HTR-8/SVneo (cell line): Measurements from ENCODE around the gene CPNE5.

Experiments used
- DNase-seq: peaks from one replicate; pipeline ENCODE4 v3.0.0; 2011; ENCODE audit warnings: low spot score, mixed read lengths; ENCODE audit not compliant: insufficient read length
- FAIRE-seq: peaks from 2 replicates; lab custom pipeline; 2011; peaks lifted over from hg19 to GRCh38; lab: Jason Lieb, UNC

The CPNE5 gene

DNA sequence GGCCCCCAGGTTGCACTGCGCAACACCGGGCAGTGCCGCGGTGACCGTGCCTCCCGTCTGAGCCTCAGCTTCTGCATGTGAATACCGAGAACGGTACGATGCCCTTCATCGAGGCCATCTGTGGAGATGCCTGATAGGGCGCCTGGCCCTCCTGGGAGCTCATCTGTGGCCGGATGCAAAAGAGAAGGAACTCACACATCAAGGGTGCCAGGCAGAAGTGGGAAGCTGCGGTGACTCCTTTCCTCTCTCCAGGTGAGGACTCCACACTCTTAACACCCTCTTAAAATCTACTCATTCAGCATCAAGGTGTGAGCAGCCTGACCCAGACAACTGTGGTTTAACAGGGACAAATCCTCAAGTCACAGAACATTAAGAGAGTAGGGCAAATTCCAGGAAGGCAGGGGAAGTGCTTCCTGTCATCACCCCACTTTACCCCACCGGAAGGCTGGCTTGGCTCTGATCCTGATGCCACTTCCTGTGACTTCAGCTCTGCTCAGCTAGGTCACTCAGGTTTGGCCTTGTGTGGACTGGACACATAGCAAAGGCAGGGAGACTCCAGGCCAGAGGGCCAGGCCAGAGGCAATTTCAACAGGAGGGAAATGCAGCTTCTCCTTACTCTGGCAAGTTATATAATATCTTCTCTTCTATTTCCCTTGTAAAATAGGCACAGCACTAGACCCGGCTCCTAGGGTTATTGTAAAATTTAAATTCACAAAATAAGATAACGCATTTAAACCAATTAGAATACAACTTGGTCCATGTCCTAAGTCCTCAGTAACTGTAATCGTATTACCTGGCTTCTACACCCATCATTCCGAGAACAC lies 69.4 kb downstream of the CPNE5 start:
- peak; percentile 55 for DNase-seq

DNA sequence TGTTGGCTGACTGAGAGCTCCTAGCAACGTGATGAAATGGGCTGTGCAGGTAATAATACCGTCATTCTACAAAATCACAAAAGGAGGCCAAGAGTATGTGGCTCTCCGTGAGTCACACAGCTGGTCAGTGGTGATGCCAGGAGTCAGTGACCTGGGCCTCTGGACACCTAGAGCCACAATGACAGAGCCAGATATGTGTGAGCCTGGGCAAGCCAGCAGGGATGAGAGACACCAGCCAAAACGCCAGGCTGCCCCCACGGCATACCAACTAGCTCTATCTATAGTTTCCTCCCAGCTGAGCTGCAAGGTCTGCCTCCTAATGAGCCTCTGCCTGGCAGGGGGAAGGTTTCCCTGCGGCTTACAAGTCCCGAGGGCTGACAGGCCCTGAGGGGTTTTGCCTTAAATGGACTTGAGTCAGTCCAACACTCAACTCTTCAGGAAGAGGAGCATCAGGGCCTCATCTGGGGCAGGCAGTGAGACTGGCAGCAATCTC lies 70.0 kb downstream of the CPNE5 start:
- no peak for DNase-seq
- FAIRE-seq, result no peak

More for the DNA sequence above, 69.4 kb downstream of the CPNE5 start:
- peak; percentile 57 for FAIRE-seq

DNA sequence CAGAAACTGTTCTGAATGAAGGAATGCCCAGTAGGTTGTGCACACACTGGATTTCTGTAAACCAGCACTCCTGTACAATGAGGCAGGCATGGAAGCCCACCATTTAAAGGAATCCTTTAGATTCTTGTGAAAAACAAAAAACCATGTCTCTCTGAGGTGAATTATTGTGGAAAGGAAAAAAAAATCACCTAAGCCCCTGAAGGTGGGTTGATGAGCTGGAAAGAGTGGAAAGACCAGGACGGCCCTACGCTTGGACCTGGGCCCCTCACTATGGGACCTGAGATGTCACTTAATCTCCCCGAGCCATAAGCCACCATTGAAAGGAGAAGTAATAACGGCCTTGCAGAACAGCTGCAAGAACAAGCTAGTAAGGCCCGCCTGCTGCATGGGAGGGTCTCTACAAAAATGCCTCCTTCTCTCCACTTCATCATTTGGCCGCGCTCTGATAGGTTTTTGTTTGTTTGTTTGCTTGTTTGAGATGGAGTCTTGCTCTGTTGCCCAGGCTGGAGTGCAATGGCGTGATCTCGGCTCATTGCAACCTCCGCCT lies 72.8 kb downstream of the CPNE5 start:
- DNase-seq (no peak), FAIRE-seq (no peak)

DNA sequence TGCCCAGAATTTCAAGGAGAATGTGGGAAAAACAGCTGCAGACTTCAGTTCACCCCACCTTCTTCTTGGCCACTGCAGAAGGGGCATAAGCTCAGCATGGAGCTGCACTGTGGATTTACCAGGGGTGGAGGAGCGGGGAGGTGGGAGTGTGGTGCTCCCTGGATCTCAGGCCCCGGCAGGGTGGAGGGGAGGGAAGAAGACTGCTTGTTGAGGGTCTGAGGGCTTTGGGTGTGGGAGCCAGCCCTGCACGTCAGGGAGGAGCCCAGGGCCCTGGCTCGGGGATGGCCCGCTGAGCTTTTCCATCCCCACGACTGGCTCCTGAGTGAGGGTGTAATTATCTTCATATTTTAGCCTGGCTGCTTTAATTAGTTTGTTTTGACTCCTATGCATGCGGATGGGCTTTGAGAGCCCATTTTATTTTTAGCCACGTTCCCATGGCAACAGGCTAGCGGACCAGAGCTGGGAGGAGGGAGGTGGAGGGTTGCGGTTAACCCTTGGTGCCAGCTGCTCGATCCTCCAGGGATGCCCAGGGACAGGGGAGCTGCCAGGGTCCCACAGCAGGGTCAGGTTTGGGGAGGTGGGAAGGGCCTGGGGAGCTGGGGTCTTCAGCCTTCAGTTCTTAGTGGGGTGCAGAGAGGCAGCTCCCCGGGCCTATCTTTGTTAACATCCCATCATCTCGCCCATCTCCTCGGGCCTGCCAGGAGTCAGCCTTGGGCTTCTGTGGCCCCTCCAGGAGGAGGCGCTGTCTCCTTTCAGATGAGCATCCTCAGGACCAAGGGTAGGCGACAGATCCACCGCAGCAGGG lies 73.4 kb downstream of the CPNE5 start:
- DNase-seq, result peak; percentile 91
- FAIRE-seq, result peak; percentile 93

DNA sequence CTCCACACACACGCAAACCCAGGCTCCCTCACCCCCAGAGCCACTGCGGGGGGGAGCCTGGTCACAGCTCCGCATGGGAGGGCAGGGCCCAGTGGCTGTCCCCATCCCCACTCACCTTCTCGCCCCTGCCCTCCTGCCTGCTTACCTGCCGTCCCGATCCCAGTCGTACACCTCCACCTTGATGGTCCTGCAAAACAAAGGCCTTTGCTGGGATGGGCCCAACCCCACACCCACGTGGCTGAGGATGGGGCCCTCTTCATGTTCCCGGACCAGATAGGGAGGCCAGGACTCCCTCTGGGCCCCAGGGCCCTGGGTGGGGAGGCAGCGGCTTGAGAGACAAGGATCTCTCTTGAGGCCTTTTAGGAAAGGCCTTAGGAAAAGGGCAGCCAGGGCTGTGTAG lies 74.1 kb downstream of the CPNE5 start:
- no peak for FAIRE-seq
- DNase-seq, result no peak

DNA sequence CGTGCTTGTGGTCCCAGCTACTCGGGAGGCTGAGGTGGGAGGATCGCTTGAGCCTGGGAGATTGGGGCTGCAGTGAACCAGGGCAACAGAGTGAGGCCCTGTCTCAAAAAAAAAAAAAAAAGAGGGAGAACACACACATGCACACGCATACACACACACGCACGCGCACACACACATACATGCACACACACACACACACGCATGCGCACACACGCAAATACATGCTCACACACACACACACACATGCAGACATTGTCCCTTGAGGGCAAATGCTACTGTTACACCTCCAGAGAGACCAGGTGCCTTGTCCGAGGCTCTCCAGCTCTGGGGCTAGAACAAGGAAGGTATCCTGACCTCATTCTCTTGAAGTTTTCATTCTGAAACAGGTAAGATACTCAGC lies 77.1 kb downstream of the CPNE5 start:
- FAIRE-seq (no peak), DNase-seq (no peak)

DNA sequence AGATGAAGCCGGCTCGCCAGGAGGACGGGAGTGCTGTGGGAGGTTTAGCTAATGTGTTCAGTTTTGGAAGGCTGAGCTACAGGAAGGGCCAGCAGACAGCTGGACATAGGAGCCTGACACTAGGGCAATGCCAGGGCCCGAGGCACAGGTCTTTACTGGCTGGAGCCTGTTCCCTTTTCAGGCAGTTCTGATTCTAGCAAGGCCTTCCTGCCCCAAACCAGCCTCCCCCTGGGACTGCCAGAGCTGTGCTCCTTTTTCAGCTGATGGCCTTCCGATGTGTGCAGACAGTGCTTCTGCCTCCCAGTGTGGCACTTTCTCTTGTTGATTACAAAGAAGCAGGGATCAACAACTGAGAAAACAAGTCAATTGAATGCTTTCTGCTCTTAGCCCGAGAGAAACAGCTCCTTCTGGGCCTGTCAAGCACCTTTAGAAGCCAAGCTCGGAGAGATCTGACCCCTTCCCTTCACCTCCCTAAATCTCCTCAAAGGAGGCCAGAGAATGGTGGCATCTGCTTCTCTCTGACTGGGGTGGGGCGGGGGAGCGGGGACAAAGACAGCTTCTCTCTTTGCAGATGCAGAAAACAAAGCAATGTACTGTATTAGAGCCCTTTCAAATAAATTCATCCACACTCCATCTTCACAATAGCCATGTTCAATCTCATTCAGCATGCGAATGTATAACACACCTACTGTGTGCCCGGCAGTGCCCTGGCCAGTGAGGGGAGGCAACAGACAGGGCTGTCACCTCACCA lies 78.4 kb downstream of the CPNE5 start:
- FAIRE-seq (no peak), DNase-seq (no peak)

DNA sequence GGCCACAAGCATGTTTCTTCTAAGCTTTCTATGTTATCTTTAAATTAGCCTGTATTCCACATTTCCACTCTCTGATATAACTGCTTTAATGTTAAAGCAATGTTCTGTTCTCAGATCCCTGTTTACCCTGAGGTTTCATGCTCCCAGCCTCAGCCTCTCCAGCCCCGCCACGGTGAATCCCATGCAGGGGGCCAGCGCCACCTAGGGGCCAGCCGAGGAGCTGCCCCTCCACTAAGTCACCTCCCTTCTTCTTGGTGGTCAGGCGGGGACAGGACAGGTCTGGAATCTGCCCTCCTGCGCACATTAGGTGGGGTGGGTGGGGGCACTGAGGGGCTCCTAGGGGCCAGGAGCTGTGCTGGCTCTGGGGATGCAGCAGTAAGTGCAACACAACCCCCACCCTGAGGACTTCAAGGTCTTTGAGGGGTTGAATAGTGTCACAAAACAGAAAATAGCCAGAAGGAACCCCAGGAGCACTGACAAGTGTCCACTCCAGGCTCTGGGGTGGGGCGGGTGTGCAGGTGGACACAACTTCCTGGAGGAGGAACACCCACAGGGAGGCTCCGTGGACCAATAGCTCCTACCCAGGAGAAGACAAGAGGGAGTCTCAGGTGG lies 80.0 kb downstream of the CPNE5 start:
- DNase-seq (peak; percentile 93), FAIRE-seq (no peak)

DNA sequence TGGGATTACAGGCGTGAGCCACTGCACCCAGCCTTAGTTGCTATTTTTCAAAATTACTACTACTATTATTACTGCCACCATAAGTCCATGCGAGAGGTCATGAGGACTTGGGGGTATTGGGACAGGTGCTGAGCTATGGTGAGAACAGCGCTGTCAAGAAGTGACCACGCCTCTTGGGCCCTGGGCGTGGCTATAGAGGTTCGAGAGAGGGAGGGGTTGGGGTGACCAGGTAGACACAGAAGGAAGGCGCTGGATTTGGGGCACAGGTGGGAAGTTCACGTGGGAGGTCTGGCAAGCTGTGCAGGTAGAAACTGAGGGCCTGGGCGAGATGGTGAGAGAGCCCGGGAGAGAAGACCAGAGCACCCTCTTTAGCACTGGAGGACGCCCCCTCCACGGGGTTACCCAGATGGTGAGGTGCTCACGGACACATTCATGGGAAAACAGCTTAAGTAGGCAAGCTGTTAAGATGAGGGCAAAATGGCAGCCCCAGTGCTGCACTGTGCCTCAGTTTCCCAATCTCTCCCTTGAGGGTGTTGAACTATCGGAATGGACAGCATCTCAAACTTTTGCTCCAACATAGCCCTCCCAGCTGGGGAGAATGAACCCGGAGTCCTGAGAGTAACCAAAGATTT lies 80.6 kb downstream of the CPNE5 start:
- FAIRE-seq (no peak), DNase-seq (no peak)

DNA sequence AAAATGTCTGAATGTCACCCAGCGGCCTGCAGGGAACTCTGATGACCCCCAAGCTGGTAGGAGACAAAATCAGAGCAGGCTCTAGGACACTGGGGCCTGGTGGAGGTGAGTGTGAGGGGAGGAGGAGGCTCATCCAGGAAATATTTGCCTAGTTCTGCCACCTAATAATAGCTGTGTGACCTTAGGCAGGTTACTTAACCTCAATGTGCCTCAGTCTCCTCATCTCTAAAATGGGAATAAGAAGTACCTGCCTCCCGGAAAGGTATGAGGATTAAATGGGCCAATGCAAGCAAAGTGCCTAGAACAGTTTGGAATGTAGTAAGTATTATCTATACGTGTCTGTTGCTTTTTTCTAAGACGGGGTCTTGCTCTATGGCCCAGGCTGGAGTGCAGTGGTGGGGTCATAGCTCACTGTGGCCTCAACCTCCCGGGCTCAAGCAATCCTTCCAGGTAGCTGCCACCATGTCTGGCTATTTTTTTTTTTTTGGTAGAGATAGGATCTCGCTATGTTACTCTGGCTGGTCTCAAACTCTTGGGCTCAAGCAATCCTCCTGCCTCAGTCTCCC lies 81.2 kb downstream of the CPNE5 start:
- DNase-seq, result no peak
- no peak for FAIRE-seq

DNA sequence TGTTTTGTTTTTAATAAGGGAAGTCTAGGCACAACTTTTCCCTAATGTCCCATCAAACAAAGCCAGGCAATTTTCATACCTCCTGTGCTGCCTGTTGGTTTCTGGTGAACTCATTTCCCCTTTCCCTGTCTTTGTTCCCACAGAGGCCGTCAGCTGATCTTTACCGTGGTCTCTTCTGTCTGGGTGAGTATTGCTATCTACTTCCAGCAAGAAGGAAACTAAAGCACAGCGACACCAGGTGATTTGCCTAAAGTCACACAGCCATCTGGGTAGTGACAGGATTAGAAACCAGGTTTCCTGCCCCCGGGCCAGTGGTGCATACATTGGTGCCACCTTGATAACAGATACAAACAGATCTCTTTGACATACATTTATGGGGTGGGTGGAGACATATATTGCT lies 82.0 kb downstream of the CPNE5 start:
- DNase-seq (no peak), FAIRE-seq (no peak)

DNA sequence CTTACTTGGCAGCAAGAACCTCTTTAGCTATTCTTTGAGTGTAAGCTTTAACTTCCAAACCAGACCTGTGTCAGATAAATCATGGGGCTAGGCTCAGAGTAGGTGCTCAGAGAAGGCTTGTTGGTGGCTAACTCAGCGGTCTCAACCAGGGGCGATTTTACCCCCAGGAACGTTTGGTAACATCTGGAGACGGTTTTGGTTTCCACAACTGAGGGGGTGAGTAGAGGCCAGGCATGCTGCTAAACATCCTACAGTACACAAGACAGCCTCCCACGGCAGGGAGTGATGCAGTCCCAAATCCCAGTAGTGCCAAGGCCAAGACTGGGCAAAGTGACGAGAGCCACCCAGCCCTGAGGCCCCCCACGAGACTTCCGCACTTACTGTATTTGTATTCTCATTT lies 82.5 kb downstream of the CPNE5 start:
- FAIRE-seq (no peak), DNase-seq (no peak)

DNA sequence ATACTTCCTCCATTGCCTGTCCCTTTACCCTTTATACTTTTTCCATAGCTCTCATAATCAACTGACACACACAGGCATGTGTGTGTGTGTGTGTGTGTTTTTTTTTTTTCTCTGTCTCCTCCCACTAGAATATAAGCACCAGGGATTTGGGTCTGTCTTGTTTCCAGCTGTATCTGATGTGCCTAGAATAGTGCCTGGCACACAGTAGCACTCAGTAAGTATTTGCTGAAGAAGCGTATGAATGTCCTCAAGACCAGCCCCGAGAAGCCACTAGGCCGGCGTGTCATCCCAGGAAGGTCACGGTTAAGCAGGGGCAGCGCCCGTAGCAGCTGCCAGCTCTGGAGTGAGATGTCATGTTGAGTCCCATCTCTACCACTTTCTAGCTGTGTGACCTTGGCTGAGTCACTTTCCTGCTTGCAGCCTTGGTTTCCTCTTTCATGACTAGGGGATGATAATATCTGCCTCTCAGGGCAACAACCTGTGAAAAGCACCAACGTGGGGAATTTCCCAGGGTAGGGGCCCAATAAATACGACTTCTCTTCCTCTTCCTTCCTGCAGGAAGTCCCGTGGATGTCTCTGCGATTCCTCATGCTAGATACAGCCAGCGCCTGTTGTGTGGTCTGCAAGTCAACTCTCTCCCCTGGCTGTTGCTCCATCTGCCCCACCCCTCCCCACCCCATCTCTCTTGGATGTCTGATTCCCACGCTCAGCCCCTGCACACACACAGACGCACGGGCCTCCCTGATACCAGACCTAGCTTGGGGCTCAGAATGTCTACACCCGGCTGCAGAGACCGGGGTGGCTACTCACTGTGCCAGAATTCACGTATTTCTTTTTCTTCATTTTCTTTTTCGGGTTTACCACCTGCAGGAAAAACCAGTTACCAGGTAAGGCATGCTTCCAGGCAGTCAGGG lies 83.6 kb downstream of the CPNE5 start:
- DNase-seq (no peak), FAIRE-seq (peak; percentile 67)

DNA sequence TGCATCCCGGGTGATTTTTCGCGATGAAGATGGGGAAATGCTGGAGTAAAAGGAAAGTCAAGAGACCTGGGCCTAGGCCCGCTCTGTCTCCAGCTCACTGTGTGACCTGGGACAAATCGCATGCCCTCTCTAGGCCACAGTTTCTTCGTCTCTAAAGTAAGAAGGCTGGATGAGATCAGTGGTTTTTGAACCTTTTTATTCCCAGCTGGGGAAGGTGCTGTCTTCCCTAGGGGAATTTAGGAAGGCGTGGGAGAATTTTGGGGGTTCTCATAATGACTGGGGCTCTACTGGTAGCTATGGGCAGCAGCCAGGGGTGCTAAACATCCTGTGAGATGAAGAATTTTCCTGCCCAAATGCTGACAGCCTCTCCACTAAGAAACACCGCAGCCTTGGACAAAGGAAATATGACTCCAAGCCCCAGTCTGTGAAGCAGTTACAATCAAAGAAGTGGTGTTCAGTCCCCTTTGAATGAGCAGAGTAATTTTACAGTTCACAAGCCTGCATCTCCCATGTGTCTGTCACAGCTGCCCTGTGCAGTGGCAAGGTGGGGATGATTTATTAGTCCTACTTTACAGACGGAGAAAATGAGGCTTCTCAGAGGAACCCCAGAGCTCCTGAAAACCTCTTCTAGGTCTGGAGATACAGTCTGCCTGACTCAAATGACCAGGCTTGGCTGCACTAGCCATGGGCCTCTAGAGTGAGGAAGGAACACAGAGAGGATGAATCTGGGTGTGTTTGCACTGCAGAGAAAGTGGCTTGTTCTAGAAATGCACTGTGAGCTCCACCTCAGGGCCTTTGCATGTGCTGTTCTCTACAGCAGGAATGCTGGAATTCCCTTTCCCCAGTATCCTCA lies 84.4 kb downstream of the CPNE5 start:
- DNase-seq, result no peak
- FAIRE-seq, result no peak

DNA sequence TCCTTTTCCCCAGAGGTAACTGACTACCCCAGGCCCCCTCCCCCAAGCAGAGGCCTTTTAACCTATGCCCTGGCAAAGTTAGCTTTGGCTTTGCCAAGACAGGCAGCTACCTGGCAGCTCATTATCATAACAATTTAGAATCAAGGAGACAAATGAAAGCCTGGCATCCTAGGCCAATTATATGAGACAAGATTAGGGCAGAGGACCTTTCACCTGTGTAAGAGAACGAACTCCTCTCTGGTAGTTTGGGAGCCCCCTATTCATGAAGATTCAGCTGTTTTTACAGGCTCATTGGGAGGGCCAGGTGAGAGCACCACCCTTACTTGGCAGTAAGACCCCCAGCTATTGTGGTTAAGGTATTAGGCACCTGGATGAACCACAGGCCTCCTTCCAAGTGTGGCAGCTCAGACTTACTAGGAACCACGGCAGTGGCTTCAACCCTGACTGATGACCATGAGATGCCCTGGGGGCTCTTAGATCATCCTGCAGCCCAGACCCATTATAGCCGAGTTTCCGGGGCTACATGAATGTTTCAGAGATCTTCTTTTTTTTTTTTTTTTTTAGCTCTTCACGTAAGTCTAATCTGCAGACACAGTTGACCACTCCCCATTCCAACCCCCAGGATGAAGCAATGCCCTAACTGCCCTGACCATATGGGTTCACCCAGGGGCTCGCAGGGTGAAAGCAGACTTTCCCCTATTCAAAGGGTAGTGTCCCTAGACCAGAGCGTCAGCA lies 85.4 kb downstream of the CPNE5 start:
- DNase-seq (peak; percentile 58), FAIRE-seq (no peak)

DNA sequence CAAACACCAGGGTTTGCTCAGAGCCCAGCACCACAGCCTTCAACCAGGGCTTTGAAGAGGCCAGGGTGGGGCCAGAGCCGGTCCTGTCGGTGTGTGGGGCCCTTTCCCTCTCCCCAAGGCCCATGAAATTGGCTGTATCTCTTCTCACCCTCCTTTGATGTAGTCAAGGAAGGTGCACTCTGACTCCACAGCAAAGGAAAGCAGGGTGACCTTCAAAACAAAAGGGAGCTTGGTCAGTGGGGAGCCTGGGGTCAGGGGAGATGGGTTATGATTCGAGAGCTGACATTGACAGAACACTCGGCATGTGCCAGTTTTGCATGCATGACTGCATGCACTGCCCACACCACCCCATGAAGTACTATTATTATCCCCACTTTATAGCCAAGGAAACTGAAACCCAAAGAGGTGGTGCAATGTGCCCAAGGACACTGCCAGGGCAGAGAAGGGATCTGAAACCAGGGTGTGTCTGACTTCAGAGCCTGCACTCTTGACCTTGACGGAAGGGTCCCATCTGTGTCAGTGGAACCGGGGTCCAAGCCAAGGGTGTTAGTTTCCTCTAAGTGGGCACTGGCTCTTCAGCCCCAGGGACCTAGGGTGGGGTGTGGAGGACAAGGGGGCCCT lies 86.2 kb downstream of the CPNE5 start:
- DNase-seq (no peak), FAIRE-seq (no peak)
